Stimulated activated effector memory CD8-positive, alpha-beta T cell treated with anti-CD3 and anti-CD28 coated beads, Interleukin-12 subunit alpha, Interleukin-12 subunit beta, amount 100 ng/mL, for 72 hours (primary cell): Measurements from ENCODE around the gene BSN.

Experiments
- ATAC-seq: fragments of 150-1000 bp; cut with Tn5 transposase; 2 replicates; pipeline ENCODE4 v1.10.0; 2021
- DNase-seq, 2 donors: peaks; one replicate each; pipeline ENCODE4 v3.0.0; 2021 to 2022; ENCODE audit warnings: low spot score in 2 of 2
- H3K27ac Mint-ChIP-seq: one replicate; pipeline ENCODE4 v1.8.0; 2022; ENCODE audit warnings: mild to moderate bottlenecking, mixed read lengths
- H3K36me3 Mint-ChIP-seq: one replicate; pipeline ENCODE4 v1.8.0; 2022; ENCODE audit warnings: mild to moderate bottlenecking, mixed read lengths
- H3K4me1 Mint-ChIP-seq: one replicate; pipeline ENCODE4 v1.8.0; 2022; ENCODE audit warnings: mixed read lengths
- H3K4me3 Mint-ChIP-seq: one replicate; pipeline ENCODE4 v1.8.0; 2022; ENCODE audit warnings: mild to moderate bottlenecking, mixed read lengths
- H3K9me3 Mint-ChIP-seq: one replicate; pipeline ENCODE4 v1.8.0; 2022; ENCODE audit warnings: mixed read lengths

Gene BSN

DNA sequence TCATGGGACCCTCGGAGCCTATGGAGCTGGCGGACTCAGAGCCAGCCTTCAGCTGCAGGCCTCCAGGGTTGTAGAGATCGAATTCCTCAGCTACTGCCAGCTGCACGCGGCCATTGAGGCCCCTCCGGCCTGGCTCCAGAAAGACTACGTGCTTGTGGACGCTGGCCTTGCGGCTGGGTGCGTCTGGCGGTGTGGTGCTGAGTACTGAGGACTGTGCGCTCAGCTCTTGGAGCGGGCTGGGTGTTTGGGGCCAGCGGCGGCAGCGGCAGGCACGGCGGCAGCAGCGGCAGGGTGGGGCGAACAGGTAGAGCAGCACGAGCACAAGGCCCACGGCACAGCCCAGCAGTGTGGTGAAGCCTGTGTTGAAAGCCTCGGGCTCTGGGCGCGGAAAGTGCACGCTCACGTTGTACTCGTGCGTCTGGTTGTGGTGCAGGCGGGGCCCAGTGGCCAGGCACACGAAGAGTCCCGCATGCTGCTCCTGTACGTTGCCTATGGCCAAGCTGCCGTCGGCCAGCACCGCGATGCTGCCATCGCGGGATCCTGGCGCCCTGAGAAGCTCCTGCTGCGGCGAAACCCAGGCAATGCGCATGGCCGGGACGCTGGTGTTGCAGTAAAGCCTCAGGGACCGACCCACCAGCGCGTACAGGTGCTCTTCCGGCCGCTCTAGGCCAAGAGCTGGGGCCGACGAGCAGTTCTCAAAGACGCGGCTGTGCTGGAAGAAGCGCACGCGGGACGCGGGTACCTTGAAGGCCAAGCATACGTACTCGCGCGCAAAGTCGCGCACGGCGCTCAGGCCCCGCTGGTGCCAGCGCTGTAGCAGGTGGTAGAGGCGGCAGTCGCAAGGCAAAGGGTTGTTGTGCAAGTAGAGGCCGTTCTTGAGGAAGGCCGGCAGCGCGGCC, 163.9 kb downstream of the BSN start:
- H3K36me3 Mint-ChIP-seq: peaks cover 48% of the 10 kb centered on the region
- no peaks in the 10 kb centered on the region for H3K9me3 Mint-ChIP-seq
- peaks cover 43% of the 10 kb centered on the region for H3K4me1 Mint-ChIP-seq
- no peak for DNase-seq
- peak overlapping the region; percentile 80 for H3K4me3 Mint-ChIP-seq
- no peak for ATAC-seq
- peak overlapping the region; percentile 69 for H3K27ac Mint-ChIP-seq

GRCh38 chr3:49718858-49719213, 164.6 kb downstream of the BSN start:
- ATAC-seq: no peak
- Mint-ChIP-seq H3K4me1 (peaks cover 45% of the 10 kb centered on the region), H3K36me3 (peaks cover 54% of the 10 kb centered on the region), H3K27ac (peak overlapping the region; percentile 69), H3K4me3 (peak overlapping the region; percentile 80), H3K9me3 (no peaks in the 10 kb centered on the region)
- no peak for DNase-seq

DNA sequence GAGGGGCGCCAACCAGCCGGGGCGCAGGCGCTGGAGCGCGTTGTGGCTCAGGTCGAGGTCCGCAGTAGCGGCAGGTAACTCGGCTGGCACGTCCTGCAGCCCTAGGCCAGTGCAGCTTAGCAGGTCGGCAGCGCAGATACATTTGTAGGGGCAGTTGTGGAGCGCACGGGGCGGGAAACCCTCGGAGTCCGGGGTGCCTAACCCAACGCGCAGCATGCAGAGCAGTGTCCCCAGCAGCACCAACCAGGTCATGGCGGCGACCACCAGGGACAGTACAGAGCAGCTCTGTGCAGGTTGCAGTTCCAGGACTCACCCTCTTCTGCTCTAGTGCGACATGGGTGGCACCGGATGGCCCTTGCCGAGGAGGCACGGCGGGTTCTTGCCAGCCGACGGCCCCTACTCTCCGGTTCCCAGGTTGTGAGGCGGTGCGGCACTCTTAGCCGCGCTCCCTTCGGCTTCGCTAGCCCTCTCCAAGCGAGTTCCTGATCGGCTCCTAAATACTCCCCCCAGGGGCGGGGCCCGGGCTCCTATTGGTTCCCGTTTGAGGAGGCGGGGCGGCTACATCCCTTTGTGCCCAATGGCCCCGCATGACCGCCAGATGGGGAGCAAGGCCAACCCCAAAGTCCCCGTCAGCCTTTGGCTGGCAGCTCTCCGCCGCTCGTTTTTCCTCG, 165.1 kb downstream of the BSN start, which contains the start of gene AMIGO3:
AMIGO3 (minus strand) TSS at position 471 of the 671 bp plus-strand sequence; CDS start at position 252, 219 bp downstream.
- Mint-ChIP-seq H3K9me3 (no peaks in the 10 kb centered on the region), H3K4me3 (peak within 1 kb of the TSS; percentile 80)

More for the DNA sequence above, 165.1 kb downstream of the BSN start, which contains the start of gene AMIGO3:
- Mint-ChIP-seq H3K36me3 (peaks cover 59% of the 10 kb centered on the region), H3K27ac (peak within 1 kb of the TSS; percentile 98), H3K4me1 (peaks cover 49% of the 10 kb centered on the region)
- ATAC-seq (peak; percentile 77), DNase-seq (peak; percentile 82 to 97)
